ENCODE data around the gene CYBA. TPM values are rescaled to one million over a fixed set of nuclear protein-coding genes. Genes with fewer than 3 reads are reported as not detected.

The CYBA gene
- total and polyA plus RNA-seq, 2 of the 13 experiments (the other 11 are each of a cell fraction or from before 2014, with no cell fraction given), result 196 to 250 TPM

GRCh38 chr16:88618182-88618955 is 32.5 kb downstream of the CYBA start (continued):
- no peak for TF ChIP-seq GMEB2 (CRISPR knock-in tag; IDR thresholded peaks at IDR 0.05; ENCODE audit: low read depth)
- TF ChIP-seq, protein P1, sequence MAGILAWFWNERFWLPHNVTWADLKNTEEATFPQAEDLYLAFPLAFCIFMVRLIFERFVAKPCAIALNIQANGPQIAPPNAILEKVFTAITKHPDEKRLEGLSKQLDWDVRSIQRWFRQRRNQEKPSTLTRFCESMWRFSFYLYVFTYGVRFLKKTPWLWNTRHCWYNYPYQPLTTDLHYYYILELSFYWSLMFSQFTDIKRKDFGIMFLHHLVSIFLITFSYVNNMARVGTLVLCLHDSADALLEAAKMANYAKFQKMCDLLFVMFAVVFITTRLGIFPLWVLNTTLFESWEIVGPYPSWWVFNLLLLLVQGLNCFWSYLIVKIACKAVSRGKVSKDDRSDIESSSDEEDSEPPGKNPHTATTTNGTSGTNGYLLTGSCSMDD (CRISPR knock-in tag; IDR thresholded peaks at IDR 0.05), result no peak
- no peak for TF ChIP-seq HMG20B (CRISPR knock-in tag; conservative IDR thresholded peaks at IDR 0.05)
- TF ChIP-seq ZIK1 (CRISPR knock-in tag; IDR thresholded peaks at IDR 0.05; ENCODE audit: borderline replicate concordance, low read depth), result 0 out of 2 replicates have a peak, but pooled peaks have one; percentile 31
- TF ChIP-seq CEBPZ (IDR thresholded peaks at IDR 0.05; ENCODE audit: low read length), result no peak
- TF ChIP-seq NR3C1 (CRISPR knock-in tag; IDR thresholded peaks at IDR 0.05), result no peak
- TF ChIP-seq ZNF629 (CRISPR knock-in tag; conservative IDR thresholded peaks at IDR 0.05), result peak; percentile 49; the same call in 1 of the 2 replicates
- TF ChIP-seq ZNF784 (CRISPR knock-in tag; IDR thresholded peaks at IDR 0.05; ENCODE audit: borderline replicate concordance), result no peak
- no peak for TF ChIP-seq ZBTB1 (CRISPR knock-in tag; IDR thresholded peaks at IDR 0.05; ENCODE audit: borderline replicate concordance)
- TF ChIP-seq, protein P2, sequence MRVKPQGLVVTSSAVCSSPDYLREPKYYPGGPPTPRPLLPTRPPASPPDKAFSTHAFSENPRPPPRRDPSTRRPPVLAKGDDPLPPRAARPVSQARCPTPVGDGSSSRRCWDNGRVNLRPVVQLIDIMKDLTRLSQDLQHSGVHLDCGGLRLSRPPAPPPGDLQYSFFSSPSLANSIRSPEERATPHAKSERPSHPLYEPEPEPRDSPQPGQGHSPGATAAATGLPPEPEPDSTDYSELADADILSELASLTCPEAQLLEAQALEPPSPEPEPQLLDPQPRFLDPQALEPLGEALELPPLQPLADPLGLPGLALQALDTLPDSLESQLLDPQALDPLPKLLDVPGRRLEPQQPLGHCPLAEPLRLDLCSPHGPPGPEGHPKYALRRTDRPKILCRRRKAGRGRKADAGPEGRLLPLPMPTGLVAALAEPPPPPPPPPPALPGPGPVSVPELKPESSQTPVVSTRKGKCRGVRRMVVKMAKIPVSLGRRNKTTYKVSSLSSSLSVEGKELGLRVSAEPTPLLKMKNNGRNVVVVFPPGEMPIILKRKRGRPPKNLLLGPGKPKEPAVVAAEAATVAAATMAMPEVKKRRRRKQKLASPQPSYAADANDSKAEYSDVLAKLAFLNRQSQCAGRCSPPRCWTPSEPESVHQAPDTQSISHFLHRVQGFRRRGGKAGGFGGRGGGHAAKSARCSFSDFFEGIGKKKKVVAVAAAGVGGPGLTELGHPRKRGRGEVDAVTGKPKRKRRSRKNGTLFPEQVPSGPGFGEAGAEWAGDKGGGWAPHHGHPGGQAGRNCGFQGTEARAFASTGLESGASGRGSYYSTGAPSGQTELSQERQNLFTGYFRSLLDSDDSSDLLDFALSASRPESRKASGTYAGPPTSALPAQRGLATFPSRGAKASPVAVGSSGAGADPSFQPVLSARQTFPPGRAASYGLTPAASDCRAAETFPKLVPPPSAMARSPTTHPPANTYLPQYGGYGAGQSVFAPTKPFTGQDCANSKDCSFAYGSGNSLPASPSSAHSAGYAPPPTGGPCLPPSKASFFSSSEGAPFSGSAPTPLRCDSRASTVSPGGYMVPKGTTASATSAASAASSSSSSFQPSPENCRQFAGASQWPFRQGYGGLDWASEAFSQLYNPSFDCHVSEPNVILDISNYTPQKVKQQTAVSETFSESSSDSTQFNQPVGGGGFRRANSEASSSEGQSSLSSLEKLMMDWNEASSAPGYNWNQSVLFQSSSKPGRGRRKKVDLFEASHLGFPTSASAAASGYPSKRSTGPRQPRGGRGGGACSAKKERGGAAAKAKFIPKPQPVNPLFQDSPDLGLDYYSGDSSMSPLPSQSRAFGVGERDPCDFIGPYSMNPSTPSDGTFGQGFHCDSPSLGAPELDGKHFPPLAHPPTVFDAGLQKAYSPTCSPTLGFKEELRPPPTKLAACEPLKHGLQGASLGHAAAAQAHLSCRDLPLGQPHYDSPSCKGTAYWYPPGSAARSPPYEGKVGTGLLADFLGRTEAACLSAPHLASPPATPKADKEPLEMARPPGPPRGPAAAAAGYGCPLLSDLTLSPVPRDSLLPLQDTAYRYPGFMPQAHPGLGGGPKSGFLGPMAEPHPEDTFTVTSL (CRISPR knock-in tag; IDR thresholded peaks at IDR 0.05; ENCODE audit: borderline replicate concordance), result peak; percentile 50; the same call in 1 of the 2 replicates
- TF ChIP-seq IKZF5 (CRISPR knock-in tag; IDR thresholded peaks at IDR 0.05), result peak; percentile 51; the same call in 1 of the 2 replicates
- 0 out of 2 replicates have a peak, but pooled peaks have one; percentile 40 for TF ChIP-seq SMAD1 (CRISPR knock-in tag; IDR thresholded peaks at IDR 0.05; ENCODE audit: borderline replicate concordance, low read depth)
- no peak for TF ChIP-seq ZFP36 (IDR thresholded peaks at IDR 0.05; ENCODE audit: borderline replicate concordance, low read depth, low read length, partially characterized antibody)
